HepG2 (cell line): ENCODE results near the gene VAV2. TPM values are rescaled to one million over a fixed set of nuclear protein-coding genes. Genes with fewer than 3 reads are reported as not detected.
A peak's percentile ranks its signal among the peaks of the same experiment; 100 is the strongest.

ENCODE experiments used
- HDAC6 ChIP-seq: fragments of 200-600 bp; sonication (generic); IDR thresholded peaks from 2 replicates; pipeline ENCODE4 v1.7.0; 2017; ENCODE audit warnings: mild to moderate bottlenecking, antibody characterized with exemption, low read length, low read depth
- KIAA2018 ChIP-seq: sonication (generic); formaldehyde crosslinking; IDR thresholded peaks from 2 replicates; pipeline ENCODE4 v1.5.0; 2020; ENCODE audit warnings: mild to moderate bottlenecking, missing genetic modification reagents, borderline replicate concordance
- NFE2L2 ChIP-seq: fragments of 150-350 bp; IDR thresholded peaks from 2 replicates; pipeline ENCODE4 v1.6.1; 2014; ENCODE audit warnings: low read length
- TBP ChIP-seq: sonication (generic); formaldehyde crosslinking; IDR thresholded peaks from 2 replicates; pipeline ENCODE4 v1.5.0; 2020; ENCODE audit warnings: missing genetic modification reagents
- YEATS4 ChIP-seq: sonication (generic); formaldehyde crosslinking; IDR thresholded peaks from 2 replicates; pipeline ENCODE4 v1.4.0; 2020; ENCODE audit warnings: missing genetic modification reagents, borderline replicate concordance
- ZBED4 ChIP-seq: sonication (generic); formaldehyde crosslinking; IDR thresholded peaks from 2 replicates; pipeline ENCODE4 v1.4.0; 2020; ENCODE audit warnings: missing genetic modification reagents, borderline replicate concordance
- ZBTB8A ChIP-seq: sonication (generic); formaldehyde crosslinking; IDR thresholded peaks from 2 replicates; pipeline ENCODE4 v1.4.0; 2020; ENCODE audit warnings: mild to moderate bottlenecking, low read depth, missing genetic modification reagents, borderline replicate concordance
- ZFY ChIP-seq: sonication (generic); formaldehyde crosslinking; IDR thresholded peaks from 2 replicates; pipeline ENCODE4 v1.4.0; 2020; ENCODE audit warnings: missing genetic modification reagents
- ZNF18 ChIP-seq: sonication (generic); formaldehyde crosslinking; IDR thresholded peaks from 2 replicates; pipeline ENCODE4 v1.8.0; 2022; ENCODE audit warnings: mild to moderate bottlenecking, missing genetic modification reagents; ENCODE audit not compliant: insufficient replicate concordance
- ZNF263 ChIP-seq: sonication (generic); formaldehyde crosslinking; IDR thresholded peaks from 2 replicates; pipeline ENCODE4 v1.4.0; 2020; ENCODE audit warnings: missing genetic modification reagents
- ZNF576 ChIP-seq: sonication (generic); formaldehyde crosslinking; IDR thresholded peaks from 2 replicates; pipeline ENCODE4 v1.4.0; 2020; ENCODE audit warnings: mild to moderate bottlenecking, missing genetic modification reagents
- ZSCAN5A ChIP-seq: sonication (generic); formaldehyde crosslinking; IDR thresholded peaks from 2 replicates; pipeline ENCODE4 v1.8.0; 2022; ENCODE audit warnings: mild to moderate bottlenecking, missing genetic modification reagents, borderline replicate concordance
- polyA plus RNA-seq, 8 experiments: library from polyadenylated mRNA; depleted of rRNA in 3 of 8; stranded (reverse) in 7 of 8; unstranded in 1 of 8; fragments of >200 nt; fragmentation: Illumina TruSeq in 4 of 8; extraction: Trizol in 4 of 8; gene quantifications; 2 replicates each; pipeline versions ENCODE4 v1.2.1 to v1.2.3, GENCODE V29; 2011 to 2016; ENCODE audit warnings: low read depth in 4 of 8, missing spikeins in 1 of 8, mixed read lengths in 1 of 8; ENCODE audit not compliant: insufficient read depth in 1 of 8
- total RNA-seq, 5 experiments: library from RNA; depleted of rRNA; stranded (reverse); fragments of >200 nt; fragmentation: Illumina TruSeq; extraction: Trizol; gene quantifications; 2 replicates each; pipeline ENCODE4 v1.2.3, GENCODE V29; 2016; ENCODE audit warnings: low read depth in 1 of 5

VAV2 gene
- total and polyA plus RNA-seq, 2 of the 13 experiments (the other 11 are each of a cell fraction or from before 2014, with no cell fraction given), result 22.5 to 22.9 TPM

- no peak for TF ChIP-seq ZNF18 (CRISPR knock-in tag)
- TF ChIP-seq ZSCAN5A (CRISPR knock-in tag), result no peak
- no peak for TF ChIP-seq NFE2L2
- TF ChIP-seq ZBTB8A (CRISPR knock-in tag), result no peak
- TF ChIP-seq ZFY (CRISPR knock-in tag), result peak; percentile 37; the same call in 1 of the 2 replicates
- no peak for TF ChIP-seq KIAA2018 (CRISPR knock-in tag)
- TF ChIP-seq YEATS4 (CRISPR knock-in tag), result no peak
- peak; percentile 78; the same call in 1 of the 2 replicates for TF ChIP-seq ZBED4 (CRISPR knock-in tag)
- TF ChIP-seq ZNF263, result peak; percentile 67
- no peak for TF ChIP-seq HDAC6
- TF ChIP-seq ZNF576 (CRISPR knock-in tag), result no peak
- no peak for TF ChIP-seq TBP (CRISPR knock-in tag)
Observed at GRCh38 chr9:133914442-133915342, 77.4 kb downstream of the VAV2 start (continued).
